ENCODE results near the gene UNC5B.
"Not testable (repeated sequence)": the region's sequence is repeated elsewhere in the genome, so short reads cannot be mapped to it uniquely, and the experiment has no call there.

The UNC5B gene

GRCh38 chr10:71285986-71286385 lies 73.6 kb downstream of the UNC5B start:
- no peak for DNase-seq

DNA sequence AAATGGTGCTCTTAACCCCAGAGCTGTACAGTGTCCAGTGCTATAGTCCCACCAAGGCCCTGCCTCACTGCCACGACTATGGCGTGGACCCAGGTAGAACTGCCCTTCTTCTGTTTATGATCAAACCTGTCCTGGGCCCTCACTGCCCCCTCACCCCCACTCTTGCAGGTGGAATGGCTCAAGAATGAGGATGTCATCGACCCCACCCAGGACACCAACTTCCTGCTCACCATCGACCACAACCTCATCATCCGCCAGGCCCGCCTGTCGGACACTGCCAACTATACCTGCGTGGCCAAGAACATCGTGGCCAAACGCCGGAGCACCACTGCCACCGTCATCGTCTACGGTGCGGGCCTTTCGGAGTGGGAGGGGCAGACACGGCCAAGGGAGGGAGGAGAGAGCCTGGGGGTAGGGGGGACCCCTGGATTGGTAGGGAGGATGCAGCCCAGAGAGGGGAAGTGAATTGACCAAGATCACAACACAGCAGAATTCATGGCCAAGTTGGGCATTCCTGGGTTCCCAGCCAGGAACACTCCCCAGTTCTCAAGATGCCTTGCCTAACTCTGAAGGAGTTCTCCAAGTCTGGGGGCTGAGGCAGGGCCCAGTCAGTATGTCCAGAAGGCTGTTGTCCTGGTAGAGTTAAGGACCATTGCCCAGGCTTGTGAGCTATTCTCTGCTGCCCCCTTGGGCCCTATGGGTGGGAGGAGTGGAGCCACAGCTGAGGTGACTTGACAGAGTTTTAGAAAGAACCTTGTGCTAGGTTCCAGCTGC lies 74.3 kb downstream of the UNC5B start:
- no peak for DNase-seq

GRCh38 chr10:71287456-71287855 lies 75.1 kb downstream of the UNC5B start:
- DNase-seq, result no peak

DNA sequence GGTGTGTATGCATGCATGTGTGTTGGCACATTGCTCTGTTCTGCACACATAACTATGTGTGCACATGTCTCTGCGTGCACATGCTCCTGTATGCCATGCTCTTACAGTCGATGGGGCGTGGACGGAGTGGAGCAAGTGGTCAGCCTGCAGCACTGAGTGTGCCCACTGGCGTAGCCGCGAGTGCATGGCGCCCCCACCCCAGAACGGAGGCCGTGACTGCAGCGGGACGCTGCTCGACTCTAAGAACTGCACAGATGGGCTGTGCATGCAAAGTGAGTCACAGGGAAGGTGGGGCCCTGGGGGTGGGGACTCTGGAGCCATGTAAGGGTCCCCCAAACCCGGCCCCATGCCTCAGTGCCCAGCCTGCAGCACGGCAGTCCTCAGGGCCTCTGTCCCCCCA lies 76.1 kb downstream of the UNC5B start:
- no peak for DNase-seq

DNA sequence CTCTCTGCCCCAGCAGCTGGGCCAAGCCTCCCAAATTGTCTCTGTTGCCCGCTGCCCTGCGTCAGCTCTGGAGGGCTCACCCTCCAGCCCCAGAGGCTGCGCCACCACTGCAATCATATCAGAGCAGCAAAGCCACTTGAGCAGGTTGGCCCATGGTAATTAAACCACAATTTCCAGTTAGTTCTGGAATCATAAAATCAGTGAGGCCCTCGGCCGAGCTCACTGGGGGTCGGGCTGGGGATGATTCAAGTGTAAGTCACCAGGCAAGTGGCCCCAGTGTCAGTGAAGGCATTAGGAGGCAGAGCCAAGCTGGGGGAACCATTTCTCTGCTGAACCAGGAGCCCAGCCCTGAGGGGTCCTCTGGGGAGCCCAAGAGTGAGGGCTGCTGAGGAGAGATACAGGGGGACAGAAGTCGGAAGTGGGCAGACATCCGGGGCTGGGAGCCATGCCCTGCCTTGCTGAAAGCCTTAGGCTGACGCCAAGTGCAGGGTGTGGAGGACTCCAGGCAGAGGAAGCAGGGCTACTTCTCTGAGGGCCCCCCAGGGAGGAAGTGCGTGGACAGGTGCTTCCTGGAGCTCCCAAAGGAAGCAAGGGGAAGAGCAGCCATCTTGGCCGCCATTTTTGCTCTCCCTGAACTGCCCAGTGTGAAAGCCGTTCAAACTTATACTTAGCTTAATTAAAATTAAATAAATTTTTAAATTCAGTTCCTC lies 77.2 kb downstream of the UNC5B start:
- no peak for DNase-seq

DNA sequence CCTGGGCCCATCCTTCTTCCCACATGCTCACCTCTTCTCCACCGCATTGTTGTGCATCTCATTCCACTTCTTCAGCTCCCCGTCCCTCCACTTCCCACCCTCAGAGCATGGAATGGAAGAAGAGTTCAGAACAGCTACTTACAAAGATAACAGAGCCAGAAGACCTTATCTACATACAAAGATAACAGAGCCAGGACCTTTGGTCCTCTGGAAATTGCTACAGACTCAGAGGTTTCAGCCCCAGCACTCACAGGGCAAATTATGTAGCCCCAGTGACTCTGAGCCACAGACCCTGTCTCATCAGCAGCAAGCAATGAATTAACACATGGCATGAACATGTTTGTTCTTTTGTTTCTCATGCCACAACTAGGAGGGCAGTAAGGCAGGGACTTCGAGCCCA lies 78.0 kb downstream of the UNC5B start:
- DNase-seq, result no peak

GRCh38 chr10:71290806-71291527 lies 78.6 kb downstream of the UNC5B start:
- no peak for DNase-seq

- DNase-seq, result no peak
Observed at GRCh38 chr10:71291528-71291900, 79.1 kb downstream of the UNC5B start.

DNA sequence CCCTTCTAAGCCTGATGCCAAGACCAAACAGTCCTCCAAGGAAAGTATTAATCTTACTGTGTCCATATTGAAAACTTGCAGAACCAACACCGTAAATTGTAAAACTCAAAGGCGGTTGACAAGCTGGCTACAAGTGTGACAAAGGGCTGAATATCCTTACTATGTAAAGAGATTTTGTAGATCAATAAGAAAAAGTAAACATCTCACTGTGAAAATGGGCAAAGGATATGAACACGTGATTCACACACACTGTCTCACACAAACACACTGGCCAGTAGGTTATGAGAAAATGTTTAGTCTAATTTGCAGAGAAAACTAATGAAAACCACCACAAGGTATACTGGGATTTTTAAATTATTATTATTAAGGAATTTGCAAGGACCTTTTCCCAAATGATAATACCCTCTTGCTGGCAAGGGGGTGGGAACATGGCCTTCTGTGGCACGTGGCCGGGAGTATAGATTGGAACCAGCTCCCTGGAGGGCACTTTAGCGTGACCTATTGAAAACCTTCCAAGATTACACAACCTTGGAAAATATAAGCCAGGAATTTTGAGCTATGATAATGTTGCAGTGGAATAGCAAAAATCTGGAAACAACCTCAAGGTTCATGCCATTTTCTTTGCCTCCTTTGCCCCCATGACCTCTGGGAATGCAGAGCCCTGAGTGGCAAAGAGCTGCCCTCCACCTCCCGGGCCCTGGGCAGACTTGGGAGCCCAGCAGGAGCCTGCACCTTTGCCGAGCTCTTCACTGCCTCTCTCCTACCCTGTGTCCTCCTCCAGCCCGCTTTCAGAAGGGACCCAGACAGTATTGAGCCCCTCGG lies 80.5 kb downstream of the UNC5B start:
- DNase-seq, result no peak

DNA sequence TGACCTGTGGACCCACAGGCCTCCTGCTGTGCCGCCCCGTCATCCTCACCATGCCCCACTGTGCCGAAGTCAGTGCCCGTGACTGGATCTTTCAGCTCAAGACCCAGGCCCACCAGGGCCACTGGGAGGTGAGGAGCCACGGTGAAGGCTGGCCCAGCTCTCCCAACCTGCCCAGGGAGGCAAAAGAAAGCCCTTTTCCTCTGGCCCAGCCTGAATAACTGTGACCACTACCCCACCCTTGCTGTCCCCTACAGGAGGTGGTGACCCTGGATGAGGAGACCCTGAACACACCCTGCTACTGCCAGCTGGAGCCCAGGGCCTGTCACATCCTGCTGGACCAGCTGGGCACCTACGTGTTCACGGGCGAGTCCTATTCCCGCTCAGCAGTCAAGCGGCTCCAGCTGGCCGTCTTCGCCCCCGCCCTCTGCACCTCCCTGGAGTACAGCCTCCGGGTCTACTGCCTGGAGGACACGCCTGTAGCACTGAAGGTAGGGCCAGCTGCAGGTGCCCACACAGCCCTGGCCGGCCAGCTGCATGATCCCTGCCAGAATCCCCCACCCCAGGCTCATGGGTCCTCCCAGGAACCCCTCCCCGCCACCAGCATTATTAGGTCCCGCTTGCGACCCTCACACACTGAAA lies 81.2 kb downstream of the UNC5B start:
- DNase-seq, result no peak

- no peak for DNase-seq
Observed at GRCh38 chr10:71294091-71294561, 81.8 kb downstream of the UNC5B start.

GRCh38 chr10:71294856-71295255 lies 82.5 kb downstream of the UNC5B start:
- no peak for DNase-seq

- no peak for DNase-seq
Observed at GRCh38 chr10:71295641-71296040, 83.3 kb downstream of the UNC5B start.

DNA sequence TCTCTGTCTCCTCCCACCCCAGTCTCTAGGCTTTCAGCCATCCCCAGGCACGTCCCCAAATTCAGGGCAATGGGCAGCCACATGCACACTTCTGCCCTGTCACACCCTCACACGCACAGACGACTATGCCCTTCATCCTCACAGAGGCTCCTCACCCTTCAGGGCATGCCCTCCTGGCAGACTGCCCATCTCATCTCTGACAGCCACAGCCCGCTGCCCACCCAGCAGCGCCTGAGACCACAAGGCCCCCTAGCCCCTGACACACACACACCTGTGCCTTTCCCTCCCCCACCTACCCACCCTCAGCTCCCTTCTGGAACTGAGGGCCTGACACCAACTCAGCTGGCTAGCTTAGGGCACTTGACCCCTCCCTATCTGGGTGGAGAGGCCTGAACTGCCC lies 83.7 kb downstream of the UNC5B start:
- DNase-seq, result no peak

DNA sequence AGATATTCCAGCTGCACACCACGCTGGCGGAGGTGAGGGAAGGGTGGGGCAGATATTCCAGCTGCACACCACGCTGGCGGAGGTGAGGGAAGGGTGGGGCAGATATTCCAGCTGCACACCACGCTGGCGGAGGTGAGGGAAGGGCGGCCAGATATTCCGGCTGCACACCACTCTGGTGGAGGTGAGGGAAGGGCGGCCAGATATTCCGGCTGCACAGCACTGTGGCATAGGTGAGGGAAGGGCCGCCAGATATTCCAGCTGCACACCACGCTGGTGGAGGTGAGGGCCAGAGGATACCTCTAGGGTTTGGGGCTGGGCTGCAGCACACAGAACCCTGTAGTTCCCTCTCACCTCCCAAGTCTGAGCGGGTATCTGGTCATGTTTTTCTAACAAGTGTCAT lies 84.4 kb downstream of the UNC5B start:
- not testable (repeated sequence) for DNase-seq

DNA sequence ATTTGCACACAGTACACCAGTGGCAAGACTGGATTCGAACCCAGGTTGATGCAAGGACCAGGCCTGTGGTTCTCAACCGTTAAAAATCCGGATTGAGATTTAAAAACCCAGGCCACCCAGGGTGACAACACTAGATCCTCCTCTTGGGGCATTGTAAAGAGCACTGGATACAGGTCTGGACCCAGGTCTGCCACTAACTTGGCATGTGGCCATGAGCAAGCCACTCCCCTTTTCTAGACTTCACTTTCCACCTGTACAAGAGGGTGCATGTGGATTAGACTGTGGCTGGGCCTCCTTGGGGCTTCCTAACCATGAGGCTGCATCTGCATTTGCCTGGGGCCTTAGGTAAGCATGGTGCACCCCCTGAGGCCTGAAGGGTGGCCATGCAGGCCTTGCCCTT lies 85.0 kb downstream of the UNC5B start:
- DNase-seq, result no peak

- DNase-seq, result no peak
Observed at GRCh38 chr10:71299071-71299785, 86.9 kb downstream of the UNC5B start.

DNA sequence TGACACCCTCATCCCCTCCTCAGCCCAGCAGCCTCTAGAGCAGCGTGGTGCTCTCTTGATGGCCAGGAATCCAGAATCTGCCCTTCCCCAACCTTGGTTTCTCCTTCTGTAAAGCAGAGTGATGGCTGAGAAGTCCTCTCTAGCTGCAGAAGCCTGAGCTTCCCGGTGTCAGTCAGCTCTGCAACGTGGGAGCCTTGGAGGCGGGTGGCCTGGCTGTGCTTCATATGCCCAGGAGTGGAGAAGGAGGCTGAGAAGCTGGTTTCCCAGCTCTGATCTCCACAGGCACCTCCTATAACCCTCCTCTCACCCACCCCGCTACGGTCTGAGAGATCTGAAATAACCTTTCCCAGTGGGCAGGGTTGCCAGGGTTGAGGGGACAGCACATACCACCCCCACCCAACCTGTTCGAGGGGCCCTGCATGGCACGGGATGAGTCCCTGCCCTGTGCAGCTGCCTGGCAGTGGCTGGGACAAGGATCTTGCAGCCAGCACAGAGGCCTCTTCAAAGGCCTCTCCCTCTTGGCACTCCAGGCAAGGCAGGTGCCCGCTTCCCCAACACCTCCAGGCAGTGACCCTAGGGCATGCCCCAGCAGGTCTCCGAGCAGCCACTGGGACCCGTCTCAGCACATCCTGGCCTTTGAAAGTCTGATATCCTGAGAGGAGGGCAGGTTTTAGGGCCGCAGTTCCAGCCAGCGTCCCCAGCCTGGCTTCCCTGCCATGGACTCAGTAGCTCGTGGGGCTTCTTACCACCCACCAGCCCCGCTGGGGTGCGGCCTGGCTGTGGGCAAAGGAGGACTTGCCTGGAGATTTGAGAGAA lies 88.4 kb downstream of the UNC5B start:
- DNase-seq, result no peak

GRCh38 chr10:71301371-71301916 lies 89.1 kb downstream of the UNC5B start:
- DNase-seq, result no peak

GRCh38 chr10:71302451-71302850 lies 90.1 kb downstream of the UNC5B start:
- DNase-seq, result no peak
